Activated CD8-positive, alpha-beta T cell treated with anti-CD3 and anti-CD28 coated beads for 36 hours (primary cell): ENCODE measurements around the gene ZC3H18. TPM values are rescaled to one million over a fixed set of nuclear protein-coding genes. Genes with fewer than 3 reads are reported as not detected.
A peak's percentile ranks its signal among the peaks of the same experiment; 100 is the strongest.

Experiments used
- ATAC-seq: fragments of 200-7000 bp; cut with Tn5 transposase; one replicate; pipeline ENCODE4 v1.10.0; 2021; ENCODE audit warnings: mild to moderate bottlenecking, moderate library complexity
- CTCF ChIA-PET: fragments of 350-600 bp; sonication (Branson Sonifier 250); formaldehyde crosslinking; loops from one replicate; lab custom pipeline; 2021; ENCODE audit warnings: antibody characterized with exemption; lab: Charles Lee
- POLR2A ChIA-PET: fragments of 350-600 bp; sonication (Branson Sonifier 250); formaldehyde crosslinking; loops from one replicate; lab custom pipeline; 2021; ENCODE audit warnings: antibody characterized with exemption; lab: Charles Lee
- DNase-seq: peaks from one replicate; pipeline ENCODE4 v3.0.0-alpha.2; 2020
- H3K27ac Mint-ChIP-seq: one replicate; pipeline ENCODE4 v1.8.0; 2021; ENCODE audit warnings: mild to moderate bottlenecking, mixed read lengths
- H3K27me3 Mint-ChIP-seq: one replicate; pipeline ENCODE4 v1.8.0; 2021; ENCODE audit warnings: mixed read lengths
- H3K36me3 Mint-ChIP-seq: one replicate; pipeline ENCODE4 v1.8.0; 2021; ENCODE audit warnings: low read depth, mixed read lengths
- H3K4me1 Mint-ChIP-seq: one replicate; pipeline ENCODE4 v1.8.0; 2021; ENCODE audit warnings: low read depth, mixed read lengths
- H3K4me3 Mint-ChIP-seq: one replicate; pipeline ENCODE4 v1.8.0; 2021; ENCODE audit warnings: mild to moderate bottlenecking, moderate library complexity, mixed read lengths
- H3K9me3 Mint-ChIP-seq: one replicate; pipeline ENCODE4 v1.8.0; 2021; ENCODE audit warnings: mixed read lengths
- CTCF ChIP-seq: fragments of 200-600 bp; IDR thresholded peaks from one replicate; pipeline ENCODE4 v1.8.0; 2022; ENCODE audit warnings: antibody characterized with exemption, mild to moderate bottlenecking
- intact Hi-C: fragments of 100-400 bp; cut with micrococcal nuclease; formaldehyde crosslinking; loops from one replicate; pipeline ENCODE4 v1.10.0; 2022
- total RNA-seq, 2 experiments: library from RNA; stranded (reverse); gene quantifications; one replicate each; pipeline ENCODE4 v1.2.3, GENCODE V29; 2021

The ZC3H18 gene
- total RNA-seq, 2 experiments from 2014 or later, result 67.7 to 73.5 TPM

GRCh38 chr16:88585927-88586581 is 15.9 kb downstream of the ZC3H18 start:
- POLR2A ChIA-PET, result no interaction called here
- H3K27me3 Mint-ChIP-seq, result no peaks in the 10 kb centered on the region
- no peak overlapping the region for H3K27ac Mint-ChIP-seq
- H3K36me3 Mint-ChIP-seq, result peaks cover 35% of the 10 kb centered on the region
- CTCF ChIA-PET, result no interaction called here
- no peak for TF ChIP-seq CTCF
- DNase-seq, result no peak
- no peaks in the 10 kb centered on the region for H3K9me3 Mint-ChIP-seq
- intact Hi-C loops, result no loop called here
- peaks cover 45% of the 10 kb centered on the region for H3K4me1 Mint-ChIP-seq
- H3K4me3 Mint-ChIP-seq, result no peak overlapping the region
- no peak for ATAC-seq

DNA sequence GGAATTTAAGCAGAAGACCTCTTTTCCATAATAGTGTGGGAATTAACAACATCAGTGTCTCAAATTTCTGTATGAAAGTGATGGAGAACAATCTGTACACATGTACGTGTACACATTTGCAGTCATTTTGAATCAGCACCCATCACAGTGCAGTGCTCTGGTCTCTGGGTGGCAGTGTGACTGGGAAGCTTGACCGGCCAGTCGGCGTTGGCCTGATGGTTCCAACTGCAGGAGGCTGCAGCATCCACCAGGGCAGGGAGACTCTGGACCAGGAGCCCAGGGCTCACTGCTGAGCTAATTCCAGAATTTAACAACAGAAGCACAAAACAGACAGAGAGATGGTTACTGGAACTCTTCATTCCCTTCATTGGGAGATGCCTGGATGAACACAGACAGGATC is 17.9 kb downstream of the ZC3H18 start:
- Mint-ChIP-seq H3K36me3 (peaks cover 42% of the 10 kb centered on the region), H3K27me3 (no peaks in the 10 kb centered on the region), H3K9me3 (no peaks in the 10 kb centered on the region), H3K4me1 (peaks cover 41% of the 10 kb centered on the region), H3K27ac (peak overlapping the region; percentile 63), H3K4me3 (no peak overlapping the region)
- ATAC-seq (no peak), DNase-seq (no peak)
- CTCF ChIA-PET, result no interaction called here
- POLR2A ChIA-PET, result no interaction called here
- intact Hi-C loops, result no loop called here
- TF ChIP-seq CTCF, result no peak

DNA sequence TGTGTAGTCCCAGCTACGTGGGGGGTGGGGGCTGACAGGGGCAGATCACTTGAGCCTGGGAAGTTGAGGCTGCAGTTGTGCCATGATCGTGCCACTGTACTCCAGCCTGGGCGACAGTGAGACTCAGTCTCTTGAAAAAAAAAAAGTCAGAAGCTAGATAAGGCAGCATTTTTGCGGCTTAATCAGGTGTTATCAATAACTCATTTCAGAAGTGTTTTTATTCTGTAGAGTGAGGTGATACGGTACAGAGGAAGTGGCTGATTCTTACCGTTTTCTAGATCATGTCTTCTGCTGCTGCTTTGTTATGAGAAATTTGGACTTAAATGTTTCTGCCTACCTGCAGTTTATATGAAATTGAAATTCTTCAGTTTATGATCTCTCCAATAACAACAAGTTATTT is 18.6 kb downstream of the ZC3H18 start:
- CTCF ChIA-PET, result no interaction called here
- H3K36me3 Mint-ChIP-seq, result peaks cover 44% of the 10 kb centered on the region
- POLR2A ChIA-PET, result interaction anchor here (1.0 kb wide), 1 partner anchor 31 kb away, joined by 3 read pairs; no protein-coding TSS in a partner anchor

DNA sequence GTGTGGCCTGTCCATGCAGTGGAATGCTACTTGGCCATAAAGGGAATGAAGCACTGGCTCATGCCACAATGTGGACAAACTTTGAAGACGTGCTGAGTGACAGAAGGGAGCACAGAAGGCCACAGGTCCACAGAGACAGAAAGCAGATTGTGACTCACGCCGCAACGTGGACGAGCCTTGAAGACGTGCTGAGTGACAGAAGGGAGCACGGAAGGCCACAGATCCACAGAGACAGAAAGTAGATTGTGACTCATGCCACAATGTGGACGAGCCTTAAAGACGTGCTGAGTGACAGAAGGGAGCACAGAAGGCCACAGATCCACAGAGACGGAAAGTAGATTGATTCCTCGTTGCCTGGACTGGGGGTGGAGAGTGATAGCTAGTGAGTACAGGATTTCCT is 19.2 kb downstream of the ZC3H18 start:
- no peak for TF ChIP-seq CTCF
- Mint-ChIP-seq H3K9me3 (no peaks in the 10 kb centered on the region), H3K4me3 (no peak overlapping the region), H3K4me1 (peaks cover 33% of the 10 kb centered on the region), H3K36me3 (peaks cover 44% of the 10 kb centered on the region), H3K27ac (peak overlapping the region; percentile 16), H3K27me3 (no peaks in the 10 kb centered on the region)
- POLR2A ChIA-PET, result interaction anchor here (1.0 kb wide), 3 partner anchors 19 to 30 kb away, joined by 3 read pairs; partner anchors contain the start of gene ZC3H18
- CTCF ChIA-PET, result interaction anchor here (0.8 to 1.5 kb wide), 3 partner anchors 27 to 114 kb away, joined by 3 read pairs; no protein-coding TSS in a partner anchor
- DNase-seq, result no peak
- intact Hi-C loops, result no loop called here
- no peak for ATAC-seq

More for the DNA sequence above, 18.6 kb downstream of the ZC3H18 start:
- Mint-ChIP-seq H3K9me3 (no peaks in the 10 kb centered on the region), H3K4me1 (peaks cover 35% of the 10 kb centered on the region), H3K27me3 (no peaks in the 10 kb centered on the region), H3K27ac (peak overlapping the region; percentile 63), H3K4me3 (no peak overlapping the region)
- DNase-seq (no peak), ATAC-seq (peak; percentile 41)
- intact Hi-C loops, result no loop called here
- TF ChIP-seq CTCF, result no peak

- DNase-seq, result peak; percentile 61
- H3K4me3 Mint-ChIP-seq, result no peak overlapping the region
- no peak for TF ChIP-seq CTCF
- intact Hi-C loops, result no loop called here
- H3K27ac Mint-ChIP-seq, result peak overlapping the region; percentile 80
- peak; percentile 76 for ATAC-seq
- H3K36me3 Mint-ChIP-seq, result peaks cover 46% of the 10 kb centered on the region
- ChIA-PET POLR2A (interaction anchor here (0.7 kb wide), 1 partner anchor 162 kb away, joined by 3 read pairs; no protein-coding TSS in a partner anchor), CTCF (interaction anchor here (1.1 kb wide), 1 partner anchor 28 kb away, joined by 5 read pairs; no protein-coding TSS in a partner anchor)
- peaks cover 29% of the 10 kb centered on the region for H3K4me1 Mint-ChIP-seq
- H3K27me3 Mint-ChIP-seq, result no peaks in the 10 kb centered on the region
- H3K9me3 Mint-ChIP-seq, result no peaks in the 10 kb centered on the region
Measured at GRCh38 chr16:88591577-88592021, 21.4 kb downstream of the ZC3H18 start.
